Ascending aorta (tissue), 2 donors: ENCODE results near the gene TTC23. TPM values are rescaled to one million over a fixed set of nuclear protein-coding genes. Genes with fewer than 3 reads are reported as not detected.

Source experiments
- DNase-seq, 2 donors: peaks; one replicate each; pipeline ENCODE4 v3.0.0-alpha.2; 2019; ENCODE audit warnings: low spot score in 2 of 2
- H3K27ac ChIP-seq, 2 donors: fragments of 200-600 bp; sonication (generic); one replicate each; pipeline ENCODE4 v1.5.1; 2016 to 2017; ENCODE audit warnings: mild to moderate bottlenecking in 1 of 2
- H3K27me3 ChIP-seq: fragments of 200-600 bp; sonication (generic); one replicate; pipeline ENCODE4 v1.5.1; 2017
- H3K36me3 ChIP-seq, 2 donors: fragments of 200-600 bp; sonication (generic); one replicate each; pipeline ENCODE4 v1.5.1; 2016
- H3K4me1 ChIP-seq, 2 donors: fragments of 200-600 bp; sonication (generic); one replicate each; pipeline ENCODE4 v1.5.1; 2016 to 2017; ENCODE audit warnings: mild to moderate bottlenecking in 1 of 2
- H3K4me3 ChIP-seq, 2 donors: fragments of 200-600 bp; sonication (generic); one replicate each; pipeline ENCODE4 v1.5.1; 2016 to 2017; ENCODE audit warnings: mild to moderate bottlenecking in 1 of 2
- H3K9me3 ChIP-seq, 2 donors: fragments of 200-600 bp; sonication (generic); one replicate each; pipeline ENCODE4 v1.5.1; 2016
- CTCF ChIP-seq, 3 experiments: fragments of 200-600 bp in 2 of 3; fragments of 450-650 bp in 1 of 3; sonication (generic) in 2 of 3; IDR thresholded peaks; one replicate each; pipeline ENCODE4 v1.5.1; 2016 to 2019; ENCODE audit warnings: antibody characterized with exemption in 3 of 3, mild to moderate bottlenecking in 1 of 3, moderate library complexity in 1 of 3
- intact Hi-C: fragments of 100-400 bp; cut with DNase I; formaldehyde crosslinking; loops from one replicate; pipeline ENCODE4 v1.15.1; 2023
- total RNA-seq: library from RNA; depleted of rRNA; stranded (reverse); fragments of >200 nt; gene quantifications from one replicate; pipeline ENCODE4 v1.1.0, GENCODE V29; 2016

The TTC23 gene
- total RNA-seq, 1 donor from 2014 or later = 37.3 TPM

GRCh38 chr15:99282586-99282985 is 33.2 kb upstream of the TTC23 start:
- no peak overlapping the region for H3K4me3 ChIP-seq

GRCh38 chr15:99282121-99282520 is 32.7 kb upstream of the TTC23 start:
- Histone ChIP-seq H3K27ac (no peak overlapping the region), H3K27me3 (no peaks in the 10 kb centered on the region), H3K36me3 (no peaks in the 10 kb centered on the region), H3K4me3 (no peak overlapping the region), H3K9me3 (no peaks in the 10 kb centered on the region), H3K4me1 (peaks cover 0 to 7% of the 10 kb centered on the region in 2 donors)
- intact Hi-C loops = no loop called here
- DNase-seq = no peak
- no peak for TF ChIP-seq CTCF (IDR thresholded peaks at IDR 0.05)

More at GRCh38 chr15:99282586-99282985, 33.2 kb upstream of the TTC23 start:
- no peak for DNase-seq
- Histone ChIP-seq H3K27ac (no peak overlapping the region), H3K9me3 (no peaks in the 10 kb centered on the region), H3K27me3 (no peaks in the 10 kb centered on the region), H3K4me1 (peaks cover 0 to 7% of the 10 kb centered on the region in 2 donors), H3K36me3 (no peaks in the 10 kb centered on the region)
- intact Hi-C loops = no loop called here
- TF ChIP-seq CTCF (IDR thresholded peaks at IDR 0.05) = no peak

GRCh38 chr15:99279827-99280226 is 30.4 kb upstream of the TTC23 start:
- Histone ChIP-seq H3K9me3 (no peaks in the 10 kb centered on the region), H3K4me3 (no peak overlapping the region), H3K4me1 (peaks cover 0 to 7% of the 10 kb centered on the region in 2 donors), H3K27ac (no peak overlapping the region), H3K27me3 (no peaks in the 10 kb centered on the region), H3K36me3 (no peaks in the 10 kb centered on the region)
- DNase-seq = no peak
- intact Hi-C loops = no loop called here
- TF ChIP-seq CTCF (IDR thresholded peaks at IDR 0.05) = no peak

GRCh38 chr15:99279290-99279689 is 29.9 kb upstream of the TTC23 start:
- no peak for DNase-seq
- H3K27ac ChIP-seq = no peak overlapping the region
- intact Hi-C loops = no loop called here
- H3K27me3 ChIP-seq = no peaks in the 10 kb centered on the region
- TF ChIP-seq CTCF (IDR thresholded peaks at IDR 0.05) = no peak
- peaks cover 0 to 6% of the 10 kb centered on the region in 2 donors for H3K4me1 ChIP-seq
- H3K4me3 ChIP-seq = no peak overlapping the region
- H3K36me3 ChIP-seq = no peaks in the 10 kb centered on the region
- H3K9me3 ChIP-seq = no peaks in the 10 kb centered on the region

- no peaks in the 10 kb centered on the region for H3K27me3 ChIP-seq
- TF ChIP-seq CTCF (IDR thresholded peaks at IDR 0.05) = no peak
- DNase-seq = no peak
- no peaks in the 10 kb centered on the region for H3K4me1 ChIP-seq
- no peak overlapping the region for H3K4me3 ChIP-seq
- no peaks in the 10 kb centered on the region for H3K9me3 ChIP-seq
- no peak overlapping the region for H3K27ac ChIP-seq
- H3K36me3 ChIP-seq = no peaks in the 10 kb centered on the region
- intact Hi-C loops = no loop called here
Observed at GRCh38 chr15:99275525-99276128, 26.2 kb upstream of the TTC23 start.

GRCh38 chr15:99275061-99275460 is 25.7 kb upstream of the TTC23 start:
- intact Hi-C loops = no loop called here
- no peaks in the 10 kb centered on the region for H3K9me3 ChIP-seq
- H3K4me1 ChIP-seq = no peaks in the 10 kb centered on the region
- no peaks in the 10 kb centered on the region for H3K27me3 ChIP-seq
- no peak for TF ChIP-seq CTCF (IDR thresholded peaks at IDR 0.05)
- H3K4me3 ChIP-seq = no peak overlapping the region
- no peak for DNase-seq
- no peak overlapping the region for H3K27ac ChIP-seq
- H3K36me3 ChIP-seq = no peaks in the 10 kb centered on the region
